SK-N-SH treated with all-trans-retinoic acid at 6 μM for 48 hours (cell line): ENCODE measurements around the gene XYLT2.

Experiments
- ATAC-seq: fragments of 200-7000 bp; cut with Tn5 transposase; 3 replicates; pipeline ENCODE4 v1.9.1; 2020; ENCODE audit warnings: mild to moderate bottlenecking, moderate library complexity
- ARNTL ChIP-seq: fragments of 450-650 bp; formaldehyde crosslinking; IDR thresholded peaks from 2 replicates; pipeline ENCODE4 v1.5.0; 2020; ENCODE audit warnings: low read depth, mild to moderate bottlenecking, moderate library complexity, borderline replicate concordance
- ESRRG ChIP-seq: fragments of 250-450 bp; sonication (Bioruptor Pico); IDR thresholded peaks from 2 replicates; pipeline ENCODE4 v1.6.1; 2021; ENCODE audit warnings: mild to moderate bottlenecking
- GLIS3 ChIP-seq: fragments of 250-450 bp; sonication (Bioruptor Pico); IDR thresholded peaks from 2 replicates; pipeline ENCODE4 v1.5.0; 2020; ENCODE audit warnings: mild to moderate bottlenecking, moderate library complexity
- ISL1 ChIP-seq: fragments of 250-450 bp; sonication (Bioruptor Pico); IDR thresholded peaks from 2 replicates; pipeline ENCODE4 v2.1.2; 2022; ENCODE audit warnings: mild to moderate bottlenecking, moderate library complexity
- OSR1 ChIP-seq: fragments of 250-450 bp; sonication (Bioruptor Pico); IDR thresholded peaks from 2 replicates; pipeline ENCODE4 v1.8.0; 2022; ENCODE audit warnings: moderate library complexity, mild to moderate bottlenecking, inconsistent platforms
- POU6F1 ChIP-seq: fragments of 250-450 bp; sonication (Bioruptor Pico); IDR thresholded peaks from 2 replicates; pipeline ENCODE4 v1.8.0; 2021; ENCODE audit warnings: low read depth, mild to moderate bottlenecking, moderate library complexity, borderline replicate concordance
- PPARA ChIP-seq: fragments of 250-450 bp; sonication (Bioruptor Pico); IDR thresholded peaks from 2 replicates; pipeline ENCODE4 v1.5.0; 2020; ENCODE audit warnings: mild to moderate bottlenecking, borderline replicate concordance
- RARB ChIP-seq: fragments of 250-450 bp; sonication (Bioruptor Pico); IDR thresholded peaks from 2 replicates; pipeline ENCODE4 v1.8.0; 2021; ENCODE audit warnings: mild to moderate bottlenecking, moderate library complexity
- SNAI2 ChIP-seq: fragments of 250-450 bp; sonication (Bioruptor Pico); IDR thresholded peaks from 2 replicates; pipeline ENCODE4 v1.5.0; 2020; ENCODE audit warnings: mild to moderate bottlenecking, moderate library complexity
- TCF4 ChIP-seq: fragments of 250-450 bp; sonication (Bioruptor Pico); IDR thresholded peaks from 2 replicates; pipeline ENCODE4 v1.8.0; 2021; ENCODE audit warnings: mild to moderate bottlenecking, moderate library complexity, borderline replicate concordance
- TOX ChIP-seq: fragments of 250-450 bp; sonication (Bioruptor Pico); IDR thresholded peaks from 2 replicates; pipeline ENCODE4 v1.8.0; 2021; ENCODE audit warnings: mild to moderate bottlenecking, moderate library complexity, borderline replicate concordance
- TSHZ2 ChIP-seq: fragments of 250-450 bp; sonication (Bioruptor Pico); IDR thresholded peaks from 2 replicates; pipeline ENCODE4 v1.5.0; 2020; ENCODE audit warnings: mild to moderate bottlenecking, moderate library complexity
- ZC3H10 ChIP-seq: fragments of 250-450 bp; sonication (Bioruptor Pico); IDR thresholded peaks from 2 replicates; pipeline ENCODE4 v1.5.1; 2021; ENCODE audit warnings: mild to moderate bottlenecking, moderate library complexity
- ZFP3 ChIP-seq: fragments of 250-450 bp; sonication (Bioruptor Pico); IDR thresholded peaks from 2 replicates; pipeline ENCODE4 v1.5.0; 2020; ENCODE audit warnings: mild to moderate bottlenecking, moderate library complexity
- ZFP30 ChIP-seq: fragments of 450-650 bp; formaldehyde crosslinking; IDR thresholded peaks from 2 replicates; pipeline ENCODE4 v1.5.0; 2022; ENCODE audit warnings: mild to moderate bottlenecking, moderate library complexity
- ZNF565 ChIP-seq: fragments of 450-650 bp; formaldehyde crosslinking; conservative IDR thresholded peaks from 2 replicates; pipeline ENCODE4 v1.5.0; 2020; ENCODE audit warnings: low read depth, mild to moderate bottlenecking, moderate library complexity
- ZNF70 ChIP-seq: fragments of 450-650 bp; formaldehyde crosslinking; IDR thresholded peaks from 2 replicates; pipeline ENCODE4 v1.5.0; 2020; ENCODE audit warnings: mild to moderate bottlenecking, moderate library complexity
- ZNF8 ChIP-seq: fragments of 450-650 bp; formaldehyde crosslinking; IDR thresholded peaks from 2 replicates; pipeline ENCODE4 v1.5.0; 2020; ENCODE audit warnings: mild to moderate bottlenecking, moderate library complexity
- TF ChIP-seq, protein P1 (sequence below): fragments of 250-450 bp; sonication (Bioruptor Pico); IDR thresholded peaks from 2 replicates; pipeline ENCODE4 v1.5.1; 2021; ENCODE audit warnings: mild to moderate bottlenecking, moderate library complexity
- TF ChIP-seq, protein P2 (sequence below): fragments of 250-450 bp; sonication (Bioruptor Pico); IDR thresholded peaks from 2 replicates; pipeline ENCODE4 v1.5.1; 2020; ENCODE audit warnings: low read depth, mild to moderate bottlenecking, moderate library complexity
- TF ChIP-seq, protein P3 (sequence below): fragments of 250-450 bp; sonication (Bioruptor Pico); IDR thresholded peaks from 2 replicates; pipeline ENCODE4 v1.8.0; 2020; ENCODE audit warnings: mild to moderate bottlenecking, moderate library complexity, borderline replicate concordance

The XYLT2 gene

GRCh38 chr17:50319306-50320004 is 26.5 kb upstream of the XYLT2 start:
- no peak for ATAC-seq
- no peak for TF ChIP-seq ISL1 (CRISPR knock-in tag)
- no peak for TF ChIP-seq TOX (CRISPR knock-in tag)
- TF ChIP-seq, protein P1, sequence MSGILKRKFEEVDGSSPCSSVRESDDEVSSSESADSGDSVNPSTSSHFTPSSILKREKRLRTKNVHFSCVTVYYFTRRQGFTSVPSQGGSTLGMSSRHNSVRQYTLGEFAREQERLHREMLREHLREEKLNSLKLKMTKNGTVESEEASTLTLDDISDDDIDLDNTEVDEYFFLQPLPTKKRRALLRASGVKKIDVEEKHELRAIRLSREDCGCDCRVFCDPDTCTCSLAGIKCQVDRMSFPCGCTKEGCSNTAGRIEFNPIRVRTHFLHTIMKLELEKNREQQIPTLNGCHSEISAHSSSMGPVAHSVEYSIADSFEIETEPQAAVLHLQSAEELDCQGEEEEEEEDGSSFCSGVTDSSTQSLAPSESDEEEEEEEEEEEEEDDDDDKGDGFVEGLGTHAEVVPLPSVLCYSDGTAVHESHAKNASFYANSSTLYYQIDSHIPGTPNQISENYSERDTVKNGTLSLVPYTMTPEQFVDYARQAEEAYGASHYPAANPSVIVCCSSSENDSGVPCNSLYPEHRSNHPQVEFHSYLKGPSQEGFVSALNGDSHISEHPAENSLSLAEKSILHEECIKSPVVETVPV (CRISPR knock-in tag), result no peak
- TF ChIP-seq ZC3H10, result no peak
- TF ChIP-seq OSR1 (CRISPR knock-in tag), result no peak
- TF ChIP-seq TCF4 (CRISPR knock-in tag), result no peak
- no peak for TF ChIP-seq POU6F1 (CRISPR knock-in tag)
- TF ChIP-seq ARNTL, result no peak
- TF ChIP-seq ZNF70 (CRISPR knock-in tag), result no peak

DNA sequence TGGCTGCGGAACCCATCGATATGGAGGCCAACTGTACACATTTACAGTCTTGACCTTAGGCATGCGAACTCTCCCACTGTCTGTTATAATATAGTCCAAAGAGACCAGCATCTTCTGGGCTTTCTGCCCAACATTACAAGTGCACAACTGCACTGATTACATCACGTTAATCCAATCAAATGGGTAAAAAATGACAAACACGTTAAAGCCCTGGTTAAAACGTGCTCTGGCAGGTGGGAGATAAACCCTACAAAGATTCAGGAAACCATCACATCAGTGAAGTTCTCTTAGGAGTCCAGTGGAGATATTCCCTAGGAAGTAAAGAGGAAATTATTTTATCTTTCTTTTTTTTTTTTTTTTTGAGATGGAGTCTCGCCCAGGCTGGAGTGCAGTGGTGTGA is 23.7 kb upstream of the XYLT2 start:
- peak; percentile 61 for ATAC-seq
- TF ChIP-seq ZNF565 (CRISPR knock-in tag) (0 out of 2 replicates have a peak, but pooled peaks have one; percentile 32), ZFP3 (CRISPR knock-in tag) (no peak), ZNF70 (CRISPR knock-in tag) (peak; percentile 55), ISL1 (CRISPR knock-in tag) (peak; percentile 84), TCF4 (CRISPR knock-in tag) (peak; percentile 65; the same call in 1 of the 2 replicates), ZNF8 (CRISPR knock-in tag) (no peak), SNAI2 (peak; percentile 100), TSHZ2 (CRISPR knock-in tag) (peak; percentile 80), ZFP30 (CRISPR knock-in tag) (no peak), ARNTL (peak; percentile 50; the same call in 1 of the 2 replicates), GLIS3 (peak; percentile 61; the same call in 1 of the 2 replicates)
- TF ChIP-seq, protein P2, sequence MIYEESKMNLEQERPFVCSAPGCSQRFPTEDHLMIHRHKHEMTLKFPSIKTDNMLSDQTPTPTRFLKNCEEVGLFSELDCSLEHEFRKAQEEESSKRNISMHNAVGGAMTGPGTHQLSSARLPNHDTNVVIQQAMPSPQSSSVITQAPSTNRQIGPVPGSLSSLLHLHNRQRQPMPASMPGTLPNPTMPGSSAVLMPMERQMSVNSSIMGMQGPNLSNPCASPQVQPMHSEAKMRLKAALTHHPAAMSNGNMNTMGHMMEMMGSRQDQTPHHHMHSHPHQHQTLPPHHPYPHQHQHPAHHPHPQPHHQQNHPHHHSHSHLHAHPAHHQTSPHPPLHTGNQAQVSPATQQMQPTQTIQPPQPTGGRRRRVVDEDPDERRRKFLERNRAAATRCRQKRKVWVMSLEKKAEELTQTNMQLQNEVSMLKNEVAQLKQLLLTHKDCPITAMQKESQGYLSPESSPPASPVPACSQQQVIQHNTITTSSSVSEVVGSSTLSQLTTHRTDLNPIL, result peak; percentile 89
- TF ChIP-seq, protein P1 (CRISPR knock-in tag), result no peak

DNA sequence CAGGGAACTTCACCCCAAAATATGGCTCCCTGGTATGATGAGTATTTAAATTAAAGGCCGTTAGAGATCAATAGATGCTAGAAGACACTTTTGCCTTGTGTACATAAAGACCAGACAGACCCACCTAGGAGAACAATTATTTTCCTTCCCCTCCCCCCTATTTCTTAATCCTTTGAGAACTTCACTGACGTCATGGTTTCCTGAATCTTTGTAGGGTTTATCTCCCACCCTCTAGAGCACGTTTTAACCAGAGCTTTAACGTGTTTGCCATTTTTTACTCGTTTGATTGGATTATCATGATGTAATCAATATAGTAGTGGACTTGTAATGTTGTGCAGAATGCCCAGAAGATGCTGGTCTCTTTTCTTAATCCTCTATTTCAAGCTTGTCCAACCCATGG is 22.9 kb upstream of the XYLT2 start:
- ATAC-seq, result no peak
- TF ChIP-seq ISL1 (CRISPR knock-in tag) (no peak), ESRRG (no peak), ZFP3 (CRISPR knock-in tag) (no peak), OSR1 (CRISPR knock-in tag) (no peak), TCF4 (CRISPR knock-in tag) (no peak), ZNF8 (CRISPR knock-in tag) (no peak), POU6F1 (CRISPR knock-in tag) (no peak), ARNTL (no peak), ZNF565 (CRISPR knock-in tag) (no peak), PPARA (no peak), SNAI2 (no peak), RARB (CRISPR knock-in tag) (no peak), GLIS3 (no peak)
- TF ChIP-seq, protein P3, sequence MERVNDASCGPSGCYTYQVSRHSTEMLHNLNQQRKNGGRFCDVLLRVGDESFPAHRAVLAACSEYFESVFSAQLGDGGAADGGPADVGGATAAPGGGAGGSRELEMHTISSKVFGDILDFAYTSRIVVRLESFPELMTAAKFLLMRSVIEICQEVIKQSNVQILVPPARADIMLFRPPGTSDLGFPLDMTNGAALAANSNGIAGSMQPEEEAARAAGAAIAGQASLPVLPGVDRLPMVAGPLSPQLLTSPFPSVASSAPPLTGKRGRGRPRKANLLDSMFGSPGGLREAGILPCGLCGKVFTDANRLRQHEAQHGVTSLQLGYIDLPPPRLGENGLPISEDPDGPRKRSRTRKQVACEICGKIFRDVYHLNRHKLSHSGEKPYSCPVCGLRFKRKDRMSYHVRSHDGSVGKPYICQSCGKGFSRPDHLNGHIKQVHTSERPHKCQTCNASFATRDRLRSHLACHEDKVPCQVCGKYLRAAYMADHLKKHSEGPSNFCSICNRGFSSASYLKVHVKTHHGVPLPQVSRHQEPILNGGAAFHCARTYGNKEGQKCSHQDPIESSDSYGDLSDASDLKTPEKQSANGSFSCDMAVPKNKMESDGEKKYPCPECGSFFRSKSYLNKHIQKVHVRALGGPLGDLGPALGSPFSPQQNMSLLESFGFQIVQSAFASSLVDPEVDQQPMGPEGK (CRISPR knock-in tag), result no peak
- TF ChIP-seq, protein P2, result no peak
